Breast epithelium (tissue), 4 donors: Measurements from ENCODE around the gene LPCAT3. TPM values are rescaled to one million over a fixed set of nuclear protein-coding genes. Genes with fewer than 3 reads are reported as not detected.

Experiments used
- DNase-seq, 2 donors: peaks; one replicate each; pipeline ENCODE4 v3.0.0-alpha.2; 2019; ENCODE audit warnings: low spot score in 2 of 2
- H3K27ac ChIP-seq, 2 donors: fragments of 200-600 bp; sonication (generic) in 1 of 2; one replicate each; pipeline ENCODE4 v1.5.1; 2016 to 2019; ENCODE audit warnings: mild to moderate bottlenecking in 1 of 2
- H3K27me3 ChIP-seq, 2 donors: fragments of 200-600 bp; sonication (generic) in 1 of 2; one replicate each; pipeline versions ENCODE4 v1.5.1 to v1.6.0; 2017 to 2019; ENCODE audit warnings: control low read depth in 1 of 2, mild to moderate bottlenecking in 1 of 2
- H3K36me3 ChIP-seq: fragments of 200-600 bp; one replicate; pipeline ENCODE4 v1.5.1; 2019
- H3K4me1 ChIP-seq, 2 donors: fragments of 200-600 bp; sonication (generic); one replicate each; pipeline ENCODE4 v1.5.1; 2016 to 2019; ENCODE audit warnings: control low read depth in 1 of 2
- H3K4me3 ChIP-seq, 3 donors: fragments of 200-600 bp; sonication (generic); 1 replicate in 2 of 3; 2 replicates in 1 of 3; pipeline ENCODE4 v1.5.1; 2016 to 2019; ENCODE audit warnings: mild to moderate bottlenecking in 3 of 3, moderate library complexity in 2 of 3
- H3K9me3 ChIP-seq, 2 donors: fragments of 200-600 bp; sonication (generic) in 1 of 2; one replicate each; pipeline ENCODE4 v1.5.1; 2016 to 2019; ENCODE audit warnings: control low read depth in 1 of 2
- CTCF ChIP-seq, 3 donors: fragments of 450-650 bp; IDR thresholded peaks; one replicate each; pipeline ENCODE4 v1.5.1; 2016 to 2017; ENCODE audit warnings: antibody characterized with exemption in 3 of 3, mild to moderate bottlenecking in 3 of 3, moderate library complexity in 3 of 3
- POLR2A ChIP-seq: fragments of 450-650 bp; IDR thresholded peaks from one replicate; pipeline ENCODE4 v1.6.1; 2016; ENCODE audit warnings: antibody characterized with exemption, mild to moderate bottlenecking, moderate library complexity
- POLR2AphosphoS5 ChIP-seq, 3 donors: sonication (generic); formaldehyde crosslinking; IDR thresholded peaks; one replicate each; pipeline ENCODE4 v1.6.1; 2017; ENCODE audit warnings: antibody characterized with exemption in 3 of 3
- intact Hi-C: fragments of 100-400 bp; cut with DNase I; formaldehyde crosslinking; loops from one replicate; pipeline ENCODE4 v1.15.1; 2023; ENCODE audit warnings: low total_unique reads
- total RNA-seq, 3 donors: library from RNA; depleted of rRNA; stranded (reverse); fragments of >200 nt; gene quantifications; one replicate each; pipeline ENCODE4 v1.1.0, GENCODE V29; 2016

The LPCAT3 gene
- total RNA-seq, 3 donors from 2014 or later: 28.3 to 67.5 (median 63.7) TPM

- TF ChIP-seq POLR2AphosphoS5 (IDR thresholded peaks at IDR 0.05): no peak
- Histone ChIP-seq H3K4me3 (no peak overlapping the region), H3K9me3 (no peaks in the 10 kb centered on the region), H3K4me1 (peaks cover 7 to 22% of the 10 kb centered on the region in 2 donors), H3K27me3 (no peaks in the 10 kb centered on the region), H3K27ac (no peak overlapping the region), H3K36me3 (no peaks in the 10 kb centered on the region)
- intact Hi-C loops: loop anchor here (10.0 kb wide), 1 partner anchor 166 kb away; no protein-coding TSS in a partner anchor
- no peak for DNase-seq
These were observed 69.2 kb downstream of the LPCAT3 start for GRCh38 chr12:6948873-6949594.

- intact Hi-C loops: loop anchor here (2.0 to 10.0 kb wide), 2 partner anchors 57 to 167 kb away; no protein-coding TSS in a partner anchor
- Histone ChIP-seq H3K36me3 (no peaks in the 10 kb centered on the region), H3K9me3 (no peaks in the 10 kb centered on the region), H3K4me3 (no peak overlapping the region), H3K4me1 (peaks cover 12 to 22% of the 10 kb centered on the region in 2 donors), H3K27ac (no peak overlapping the region), H3K27me3 (no peaks in the 10 kb centered on the region)
- no peak for DNase-seq
- TF ChIP-seq CTCF (IDR thresholded peaks at IDR 0.05): no peak
- TF ChIP-seq POLR2A: no peak
- no peak for TF ChIP-seq POLR2AphosphoS5 (IDR thresholded peaks at IDR 0.05)
These were observed 70.7 kb downstream of the LPCAT3 start for GRCh38 chr12:6947615-6948014.

GRCh38 chr12:6946920-6947374 is 71.3 kb downstream of the LPCAT3 start:
- Histone ChIP-seq H3K27ac (peak overlapping the region; percentile 96 to 97), H3K36me3 (no peaks in the 10 kb centered on the region), H3K9me3 (no peaks in the 10 kb centered on the region), H3K27me3 (no peaks in the 10 kb centered on the region), H3K4me1 (peaks cover 14 to 22% of the 10 kb centered on the region in 2 donors), H3K4me3 (peak overlapping the region in 2 of 3 donors; percentile 55 to 80)
- DNase-seq: no peak
- intact Hi-C loops: loop anchor here (2.0 to 10.0 kb wide), 2 partner anchors 56 to 168 kb away; no protein-coding TSS in a partner anchor
- TF ChIP-seq POLR2A (no peak), CTCF (IDR thresholded peaks at IDR 0.05) (no peak), POLR2AphosphoS5 (IDR thresholded peaks at IDR 0.05) (no peak)

GRCh38 chr12:6946033-6946919 is 72.0 kb downstream of the LPCAT3 start:
- peak; percentile 95 to 97 for DNase-seq
- H3K27me3 ChIP-seq: no peaks in the 10 kb centered on the region
- no peaks in the 10 kb centered on the region for H3K9me3 ChIP-seq
- peak; percentile 61 for TF ChIP-seq POLR2A
- TF ChIP-seq POLR2AphosphoS5 (IDR thresholded peaks at IDR 0.05): peak in 2 of 3 donors; percentile 17 to 81
- TF ChIP-seq CTCF (IDR thresholded peaks at IDR 0.05): no peak
- H3K36me3 ChIP-seq: no peaks in the 10 kb centered on the region
- peaks cover 14 to 22% of the 10 kb centered on the region in 2 donors for H3K4me1 ChIP-seq
- H3K4me3 ChIP-seq: peak overlapping the region in 2 of 3 donors; percentile 55 to 80
- intact Hi-C loops: loop anchor here (2.0 to 10.0 kb wide), 2 partner anchors 55 to 169 kb away; no protein-coding TSS in a partner anchor
- H3K27ac ChIP-seq: peak overlapping the region; percentile 96 to 97

GRCh38 chr12:6945613-6946012 is 72.7 kb downstream of the LPCAT3 start:
- H3K36me3 ChIP-seq: no peaks in the 10 kb centered on the region
- TF ChIP-seq POLR2A (no peak), CTCF (IDR thresholded peaks at IDR 0.05) (no peak), POLR2AphosphoS5 (IDR thresholded peaks at IDR 0.05) (no peak)
- no peak for DNase-seq
- no peaks in the 10 kb centered on the region for H3K9me3 ChIP-seq
- intact Hi-C loops: loop anchor here (2.0 to 10.0 kb wide), 2 partner anchors 55 to 169 kb away; no protein-coding TSS in a partner anchor
- H3K27me3 ChIP-seq: no peaks in the 10 kb centered on the region
- H3K4me3 ChIP-seq: peak overlapping the region in 2 of 3 donors; percentile 55 to 80
- peaks cover 14 to 22% of the 10 kb centered on the region in 2 donors for H3K4me1 ChIP-seq
- H3K27ac ChIP-seq: peak overlapping the region; percentile 96 to 97
